Measurements from ENCODE around the gene SLC4A2.

SLC4A2 gene

DNA sequence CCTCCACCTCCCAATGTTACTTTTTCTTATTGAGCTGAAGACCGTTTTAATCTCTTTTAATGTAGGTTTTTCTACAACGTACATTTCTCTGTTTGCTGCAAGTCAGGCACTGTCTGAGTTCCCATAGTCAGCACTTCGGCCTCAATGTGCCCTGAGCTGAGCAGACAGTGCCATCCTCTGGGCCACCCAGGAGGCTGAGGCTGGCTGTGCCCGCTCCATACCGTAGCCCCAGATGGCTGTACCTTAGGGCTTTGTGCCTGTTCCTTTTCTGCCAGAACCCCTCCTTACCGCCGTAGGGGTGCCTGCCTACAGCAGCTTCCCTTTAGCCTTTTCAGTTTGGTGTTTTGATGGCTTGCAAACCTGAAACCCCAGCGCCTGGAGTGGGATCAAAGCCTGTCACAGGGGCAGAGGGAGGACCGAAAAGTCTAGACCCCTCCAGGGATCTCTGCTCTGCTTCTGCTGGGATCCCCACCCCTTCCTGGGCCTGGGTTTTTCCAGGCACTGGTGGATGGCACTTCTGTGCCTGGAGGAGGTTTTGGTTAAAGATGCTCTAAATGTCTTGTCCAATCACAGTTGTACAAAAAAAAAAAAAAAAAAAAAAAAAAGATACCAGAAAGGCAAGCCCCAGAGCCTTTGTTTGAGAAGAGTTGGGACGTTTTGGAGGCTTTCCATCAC is 35.9 kb downstream of the SLC4A2 start:
- DNase-seq (ENCODE audit: low read depth), result no peak

DNA sequence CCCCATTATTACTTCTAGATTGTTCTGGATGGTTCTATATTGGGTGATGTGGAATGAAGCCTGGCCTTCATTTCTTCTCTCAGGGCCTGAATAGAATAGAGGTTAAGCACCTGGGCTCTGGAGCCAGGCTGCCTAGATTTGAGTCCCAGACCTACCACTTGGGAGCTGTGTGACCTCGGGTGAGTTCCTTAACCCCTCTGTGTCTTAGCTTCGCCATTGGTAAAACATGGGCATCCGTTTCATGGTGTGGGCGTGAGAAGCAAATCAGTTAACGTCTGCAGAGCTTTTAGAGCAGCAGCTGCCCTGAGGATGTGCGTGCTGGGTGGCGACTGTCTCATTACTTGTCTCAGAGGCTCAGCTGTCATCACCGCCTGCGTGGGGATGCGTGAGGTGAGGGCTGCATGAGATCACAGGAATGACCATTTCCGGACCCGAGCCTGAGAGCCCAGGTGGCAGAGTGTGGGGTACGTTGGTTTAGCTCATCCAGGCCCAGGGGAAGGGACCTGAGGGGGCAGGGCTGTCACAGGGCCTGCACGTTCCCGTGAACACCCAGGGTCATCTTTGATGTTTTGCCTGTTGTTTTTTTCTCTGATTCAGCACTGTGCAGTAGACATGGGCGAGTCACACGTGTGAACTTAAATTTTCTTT is 36.6 kb downstream of the SLC4A2 start:
- DNase-seq (ENCODE audit: low read depth), result no peak

DNA sequence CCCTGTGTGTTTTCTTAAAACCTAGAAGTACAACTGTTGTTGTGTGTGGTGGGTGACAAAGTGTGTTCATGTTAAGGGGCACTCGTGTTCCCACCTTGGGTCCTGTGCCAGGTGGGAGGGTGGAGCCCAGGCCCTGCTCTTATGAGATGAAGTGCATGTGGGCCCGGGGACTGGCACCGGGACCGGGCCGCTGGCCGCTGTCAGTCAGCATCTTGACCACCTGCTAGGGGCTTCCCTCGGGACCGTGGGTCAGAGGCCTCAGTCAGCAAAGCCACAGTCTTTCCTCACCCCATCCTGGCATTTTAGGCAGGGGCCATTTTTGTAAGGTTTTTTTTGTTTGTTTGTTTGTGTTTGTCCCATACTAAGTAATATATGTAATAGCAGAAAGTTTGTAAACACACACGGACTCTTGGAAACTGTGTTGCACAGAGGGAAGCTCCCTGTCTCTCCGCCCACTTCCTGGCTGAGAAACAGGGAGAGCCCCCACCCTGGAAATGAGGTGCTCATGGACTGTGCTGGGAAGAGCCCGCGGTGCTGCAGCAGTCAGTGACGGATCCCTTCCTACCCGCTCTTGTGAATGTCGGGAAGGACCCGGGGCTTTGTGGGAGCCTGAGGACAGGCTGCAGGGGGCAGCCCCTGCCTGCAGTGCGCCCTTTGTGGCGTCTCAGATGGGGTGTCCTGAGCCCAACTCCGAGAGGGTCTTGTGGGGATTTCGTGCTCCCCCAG is 40.3 kb downstream of the SLC4A2 start:
- DNase-seq (ENCODE audit: low read depth), result no peak

DNA sequence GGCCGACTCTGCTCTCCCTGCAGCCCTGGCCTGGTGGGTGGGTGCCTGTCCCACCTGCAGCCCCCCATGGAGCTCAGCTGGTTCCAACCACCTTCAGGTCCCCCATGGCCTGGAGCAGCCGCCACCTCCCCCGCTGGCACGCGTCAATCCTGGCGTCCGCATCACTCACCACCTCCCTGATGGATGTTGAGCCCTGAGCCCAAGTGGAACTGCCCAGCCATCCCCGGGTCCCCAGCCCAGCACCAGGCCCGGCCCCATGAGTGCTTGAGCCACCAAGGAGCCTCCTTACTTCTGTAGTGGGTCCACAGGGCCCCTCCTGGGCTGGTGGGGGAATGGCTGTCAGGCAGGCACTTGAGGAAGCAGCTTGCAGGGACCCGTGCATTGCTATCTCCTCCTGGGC is 41.5 kb downstream of the SLC4A2 start:
- no peak for DNase-seq (ENCODE audit: low read depth)

DNA sequence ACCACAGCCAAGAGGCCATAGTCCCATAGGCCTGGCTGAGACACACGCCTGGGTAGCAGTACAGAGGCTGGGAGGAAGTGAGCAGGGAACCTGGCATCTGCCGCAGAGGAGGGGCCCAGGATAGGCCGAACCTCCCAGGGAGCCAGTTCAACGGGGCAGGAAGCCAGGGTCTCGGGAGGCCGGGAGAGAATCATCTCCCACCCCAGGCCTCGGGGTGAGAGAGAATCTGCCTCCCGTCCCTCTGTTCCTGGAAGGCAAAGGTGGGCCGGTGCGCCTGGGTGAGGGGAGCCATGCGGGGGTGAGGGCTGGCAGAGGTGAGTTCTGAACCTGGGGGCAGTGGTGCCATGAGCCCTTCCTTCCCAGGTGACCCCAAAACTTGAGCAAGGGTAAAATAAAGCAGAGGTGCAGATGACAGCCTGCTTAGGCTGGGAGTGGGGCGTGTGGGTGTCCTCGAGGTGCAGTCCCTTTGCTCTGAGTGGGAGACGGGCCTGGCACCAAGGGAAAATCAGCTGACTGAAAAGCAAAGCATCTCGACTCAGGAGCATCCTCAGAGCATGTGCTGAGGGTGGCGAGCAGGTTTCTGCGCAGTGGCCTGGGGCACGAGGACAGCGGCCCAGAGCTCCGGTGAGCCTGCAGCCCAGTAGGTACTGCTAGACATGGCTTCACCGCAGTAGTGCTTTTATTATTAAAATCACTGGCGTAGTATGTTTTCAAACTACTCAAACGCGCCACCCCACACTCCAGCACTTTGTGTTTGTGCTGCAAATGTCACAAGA is 42.4 kb downstream of the SLC4A2 start:
- no peak for DNase-seq (ENCODE audit: low read depth)

DNA sequence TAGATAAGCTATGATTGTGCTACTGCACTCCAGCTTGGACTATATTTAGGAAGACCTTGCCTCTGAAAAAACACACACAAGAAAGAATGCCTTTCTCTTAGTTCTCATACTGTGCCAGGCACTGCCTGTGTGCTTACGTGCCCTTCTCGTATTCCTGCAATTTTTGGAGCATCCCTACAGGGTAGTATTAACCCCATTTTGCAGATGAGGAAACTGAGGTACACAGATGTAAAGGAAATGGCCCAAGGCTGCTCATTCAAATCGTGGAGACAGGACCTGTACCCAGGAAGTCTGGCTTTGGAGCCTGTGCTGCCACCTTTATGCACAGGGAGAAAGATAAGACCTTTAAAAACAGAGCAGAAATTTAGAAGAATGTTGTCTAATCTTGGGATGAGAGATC is 43.6 kb downstream of the SLC4A2 start:
- DNase-seq (ENCODE audit: low read depth), result no peak

DNA sequence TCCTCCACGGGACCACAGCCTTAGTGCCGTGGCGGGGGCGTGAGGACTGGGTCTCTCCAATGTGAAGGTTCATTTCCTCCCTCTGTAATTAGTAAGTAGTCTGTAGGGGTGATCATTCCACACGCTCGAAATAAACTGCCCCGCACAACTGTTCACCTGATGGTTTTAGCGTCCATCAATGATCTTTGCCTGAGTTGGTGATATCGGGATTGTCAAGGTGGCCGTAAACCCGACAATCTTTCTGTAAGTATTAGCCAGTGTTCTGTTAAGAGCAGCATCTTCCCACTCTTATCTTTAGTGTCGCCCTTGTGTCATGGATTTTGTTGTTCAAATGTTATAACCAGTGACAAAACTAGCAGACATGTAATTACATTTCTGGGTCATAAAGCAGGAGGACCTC is 44.6 kb downstream of the SLC4A2 start:
- DNase-seq (ENCODE audit: low read depth), result no peak

DNA sequence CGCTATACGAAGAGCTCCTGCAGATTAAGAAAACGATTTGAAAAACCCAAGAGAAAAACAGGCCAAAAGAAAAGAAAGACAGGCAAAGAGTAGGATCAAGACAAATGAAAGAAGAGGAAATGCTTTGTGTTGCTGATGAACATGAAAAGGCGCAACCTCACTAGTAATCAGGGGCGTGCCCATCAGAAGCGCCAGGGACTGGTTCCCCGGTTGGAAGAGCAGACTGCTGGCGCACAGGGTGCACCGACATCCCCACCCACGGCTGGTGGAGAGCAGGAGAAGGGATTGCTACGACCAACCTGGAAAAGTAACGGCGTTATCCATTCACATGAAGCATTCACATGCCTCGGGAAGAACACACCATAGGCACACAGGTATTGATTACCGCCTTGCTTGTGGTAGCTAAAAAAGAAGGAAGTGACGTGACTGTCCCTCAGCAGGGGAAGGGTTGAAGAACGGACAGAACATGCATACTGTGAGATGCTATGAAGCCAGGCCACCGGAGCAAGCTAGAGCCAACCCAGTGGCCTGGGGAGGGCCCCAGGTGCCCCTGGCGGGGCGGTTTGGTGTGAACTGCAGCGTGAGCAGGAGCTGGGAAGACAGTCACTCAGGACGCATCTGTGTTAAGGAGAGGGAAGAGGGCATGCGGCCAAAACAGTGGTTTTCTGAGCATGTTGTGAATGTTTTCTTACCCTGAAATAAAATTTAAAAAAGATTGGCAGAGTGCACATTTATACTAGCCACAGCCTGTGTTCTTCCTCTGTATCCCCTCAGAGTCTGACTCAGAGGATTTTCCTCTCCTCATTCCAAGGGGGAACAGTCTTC is 45.2 kb downstream of the SLC4A2 start:
- DNase-seq (ENCODE audit: low read depth), result no peak

DNA sequence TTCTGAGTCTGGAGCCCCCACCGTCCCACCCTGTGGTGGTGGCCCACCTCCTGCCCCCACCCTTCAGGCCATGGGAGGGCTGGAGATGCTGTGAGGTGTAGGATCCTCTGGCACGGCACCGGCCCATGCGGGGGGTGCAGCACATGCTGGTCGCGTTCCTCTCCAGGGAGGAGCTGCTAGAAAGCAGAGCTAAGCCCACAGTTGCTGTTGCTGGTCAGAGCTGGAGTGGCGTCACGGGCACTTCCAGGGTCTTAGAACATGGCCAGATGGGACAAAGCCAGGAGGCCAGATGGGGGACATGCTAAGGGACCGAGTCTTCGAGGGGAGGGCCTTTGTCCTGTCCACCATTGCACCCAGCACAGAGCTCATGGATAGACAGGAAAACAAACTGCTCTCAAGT is 48.5 kb downstream of the SLC4A2 start:
- no peak for DNase-seq (ENCODE audit: low read depth)

DNA sequence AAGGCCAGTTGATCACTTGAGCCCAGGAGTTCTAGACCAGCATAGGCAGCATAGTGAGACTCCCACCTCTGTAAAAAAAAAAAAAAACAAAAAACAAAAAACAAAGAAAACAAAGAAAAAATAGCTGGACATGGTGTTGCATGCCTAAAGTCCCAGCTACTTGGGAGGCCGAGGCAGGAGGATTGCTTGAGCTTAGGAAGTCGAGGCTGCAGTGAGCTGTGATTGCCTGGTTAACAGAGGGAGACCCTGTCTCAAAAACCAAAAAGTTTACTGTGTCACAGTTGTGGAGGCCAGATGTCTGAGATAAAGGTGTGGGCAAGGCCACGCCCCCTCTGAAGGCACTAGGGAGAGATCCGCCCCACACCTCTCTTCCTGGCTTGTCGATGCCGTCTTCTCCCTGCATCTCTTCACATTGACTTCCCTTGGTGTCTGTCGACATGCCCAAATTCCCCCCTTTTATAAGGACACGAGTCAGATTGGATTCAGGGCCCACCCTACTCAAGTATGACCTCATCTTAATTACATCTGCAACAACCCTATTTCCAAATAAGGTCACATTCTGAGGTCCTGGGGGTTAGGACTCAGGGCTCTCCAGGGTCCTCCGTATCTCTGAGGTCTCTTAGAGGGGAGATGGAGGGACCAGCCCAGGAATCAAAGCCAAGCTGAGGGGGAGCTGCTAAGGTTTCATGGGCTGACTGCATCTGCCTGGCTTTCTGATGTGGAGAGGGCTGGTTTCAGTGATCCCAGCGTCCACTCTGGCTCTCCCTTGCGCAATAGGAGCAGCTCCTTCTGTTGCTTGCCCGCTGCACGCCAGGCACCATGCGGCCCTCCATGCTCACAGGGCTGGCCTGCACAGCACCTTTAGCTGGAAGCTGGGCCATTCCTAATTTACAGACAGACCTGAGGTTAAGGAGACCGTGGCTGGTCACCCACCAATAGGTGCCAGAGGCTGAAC is 50.0 kb downstream of the SLC4A2 start:
- no peak for DNase-seq (ENCODE audit: low read depth)

DNA sequence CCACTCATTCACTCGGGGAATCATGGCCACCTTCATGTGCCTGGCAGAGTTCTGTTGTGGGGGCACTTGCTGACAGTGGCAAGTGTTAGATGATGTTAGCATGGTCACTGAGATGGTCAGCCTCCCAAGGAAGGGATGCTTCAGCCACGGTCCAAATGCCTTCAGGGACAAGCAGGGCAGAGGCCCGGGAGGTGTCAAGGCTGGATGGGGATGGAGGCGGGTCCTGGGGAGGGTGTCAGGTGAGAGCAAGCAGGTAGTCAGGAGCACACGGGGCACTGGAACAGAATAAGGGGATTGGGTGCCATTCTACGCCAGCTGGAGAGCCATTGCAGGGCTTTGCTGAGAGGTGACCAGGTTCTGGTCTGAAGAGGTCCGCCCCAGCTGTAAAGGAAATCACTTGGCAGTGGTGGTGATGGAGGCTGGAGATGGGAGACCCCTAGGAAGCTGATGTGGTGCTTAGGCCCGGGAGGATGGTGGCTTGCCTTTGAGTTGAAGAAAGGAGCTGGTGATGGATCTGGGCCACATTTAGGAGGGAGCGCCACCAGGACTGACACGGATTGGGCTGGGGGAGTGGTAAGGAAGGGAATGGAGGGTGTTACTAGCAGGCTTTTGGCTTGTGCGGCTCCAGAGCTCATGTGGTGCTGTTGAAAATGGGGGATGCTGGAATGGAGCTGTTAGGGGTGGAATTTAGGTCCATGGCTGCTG is 51.0 kb downstream of the SLC4A2 start:
- DNase-seq (ENCODE audit: low read depth), result no peak

DNA sequence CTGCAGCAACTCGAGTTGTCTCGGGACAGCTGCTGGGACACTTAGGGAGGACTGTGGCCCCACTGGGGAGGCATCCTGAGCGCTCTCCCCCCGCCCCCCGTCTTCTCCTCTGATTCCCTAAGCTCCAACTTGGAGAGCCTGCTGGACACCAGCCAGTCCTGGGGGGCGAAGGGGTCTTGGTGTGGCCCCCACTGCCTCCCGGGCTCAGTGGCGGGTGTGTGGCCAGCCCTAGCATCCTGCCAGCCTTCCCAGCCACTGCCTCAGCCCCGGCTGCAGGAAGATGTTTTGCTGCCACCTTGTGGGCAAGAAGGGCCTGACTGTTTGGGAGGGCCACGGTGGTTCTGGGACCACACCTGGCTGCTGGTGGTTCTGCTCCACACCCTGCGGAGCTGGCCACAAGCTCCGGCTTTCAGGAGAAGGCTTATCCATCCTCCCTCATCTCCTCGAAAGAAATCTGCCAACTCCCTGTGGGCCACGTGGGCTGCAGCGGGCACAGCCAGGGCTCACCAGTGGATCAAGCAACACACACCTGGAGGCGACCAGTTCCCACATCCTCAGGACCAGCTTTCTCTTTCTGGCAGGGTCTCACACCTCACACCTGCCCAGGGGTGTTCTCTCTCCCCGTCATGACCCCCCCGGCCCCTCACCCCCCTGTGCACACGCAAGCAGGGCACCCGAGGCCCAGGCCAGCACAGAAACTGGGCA is 51.7 kb downstream of the SLC4A2 start:
- DNase-seq (ENCODE audit: low read depth), result peak; percentile 61

DNA sequence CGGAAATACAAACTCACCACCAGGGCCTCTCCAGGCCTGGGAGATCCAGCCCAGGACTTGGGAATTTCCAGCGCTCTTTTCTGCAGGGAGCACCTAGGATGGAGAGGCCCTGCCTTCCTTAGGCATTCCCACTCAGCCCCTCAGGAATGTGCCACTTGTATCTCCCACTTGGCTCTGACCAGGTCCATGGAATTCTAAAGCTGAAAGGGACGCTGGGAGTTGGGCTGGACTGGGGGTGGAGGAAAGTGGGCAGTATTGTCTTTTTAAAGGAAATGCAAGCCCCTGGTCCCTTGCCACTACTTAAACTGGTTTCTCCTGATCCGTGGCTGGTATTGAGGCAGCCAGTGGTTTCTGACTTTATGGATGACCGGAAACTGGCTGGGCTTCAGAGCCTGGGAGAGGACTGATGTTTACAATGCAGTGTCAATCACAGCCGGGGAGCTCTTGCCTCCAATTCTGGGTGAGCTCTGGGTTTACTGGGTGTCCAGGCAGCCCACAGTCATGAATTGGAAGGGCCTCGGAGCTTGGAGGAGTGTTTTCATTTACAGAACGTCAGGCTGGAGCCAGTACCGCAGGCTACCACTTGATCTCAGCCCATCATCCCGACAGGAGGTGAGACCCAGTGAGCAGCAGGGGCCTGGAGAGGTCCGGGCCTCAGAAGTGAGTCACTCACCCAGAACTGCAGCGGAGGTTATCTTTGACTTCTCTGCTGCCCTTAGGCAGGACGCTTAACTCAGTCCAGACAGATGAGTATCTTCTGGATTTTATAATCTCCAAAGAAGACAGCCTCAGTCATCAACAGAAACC is 54.2 kb downstream of the SLC4A2 start:
- no peak for DNase-seq (ENCODE audit: low read depth)

DNA sequence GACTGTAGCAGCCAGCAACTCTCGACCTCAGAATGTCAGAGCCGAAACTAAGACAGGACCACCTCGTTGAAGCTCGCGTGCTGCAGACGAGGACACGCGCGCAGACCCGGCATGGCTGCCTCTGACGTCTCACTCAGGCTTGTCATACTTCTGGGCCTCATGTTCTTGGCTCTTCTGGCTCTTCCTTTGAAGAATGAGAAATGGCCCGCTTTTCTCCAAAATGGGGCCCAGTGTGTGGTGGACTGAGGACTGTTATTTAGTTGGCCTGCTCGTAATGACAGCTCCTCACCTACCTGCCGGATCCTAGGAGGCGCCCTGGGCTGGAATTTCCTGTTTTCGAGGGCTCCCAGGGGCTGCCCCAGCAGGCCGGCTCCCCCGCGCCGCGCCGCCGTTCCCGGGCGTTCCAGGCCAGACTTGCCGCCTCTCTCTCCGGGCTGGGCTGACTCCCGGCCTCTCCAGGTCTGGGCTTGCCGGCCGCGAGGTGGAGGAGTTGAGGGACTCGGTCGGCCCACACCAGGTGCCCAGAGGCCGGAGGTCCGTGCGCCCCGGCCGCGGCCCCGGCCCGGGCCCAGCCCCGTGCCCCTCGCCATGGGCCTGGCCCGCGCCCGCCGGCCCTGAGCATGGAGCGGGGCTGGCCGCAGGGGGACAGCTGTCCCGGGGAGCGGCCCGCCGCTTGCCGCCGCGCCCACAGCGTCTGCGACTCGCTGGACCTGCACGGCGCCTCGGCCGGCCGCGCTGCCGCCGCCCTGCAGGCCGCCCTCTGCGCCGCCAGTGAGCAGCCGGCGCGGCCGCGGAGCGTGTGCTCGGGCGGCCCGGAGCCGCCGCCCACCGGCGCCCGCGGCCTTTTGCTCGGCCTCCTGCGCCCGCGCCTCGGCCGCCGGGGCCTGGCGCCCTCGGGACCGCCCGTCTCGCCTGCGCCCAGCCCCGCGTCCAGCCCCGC is 55.0 kb downstream of the SLC4A2 start:
- no peak for DNase-seq (ENCODE audit: low read depth)

DNA sequence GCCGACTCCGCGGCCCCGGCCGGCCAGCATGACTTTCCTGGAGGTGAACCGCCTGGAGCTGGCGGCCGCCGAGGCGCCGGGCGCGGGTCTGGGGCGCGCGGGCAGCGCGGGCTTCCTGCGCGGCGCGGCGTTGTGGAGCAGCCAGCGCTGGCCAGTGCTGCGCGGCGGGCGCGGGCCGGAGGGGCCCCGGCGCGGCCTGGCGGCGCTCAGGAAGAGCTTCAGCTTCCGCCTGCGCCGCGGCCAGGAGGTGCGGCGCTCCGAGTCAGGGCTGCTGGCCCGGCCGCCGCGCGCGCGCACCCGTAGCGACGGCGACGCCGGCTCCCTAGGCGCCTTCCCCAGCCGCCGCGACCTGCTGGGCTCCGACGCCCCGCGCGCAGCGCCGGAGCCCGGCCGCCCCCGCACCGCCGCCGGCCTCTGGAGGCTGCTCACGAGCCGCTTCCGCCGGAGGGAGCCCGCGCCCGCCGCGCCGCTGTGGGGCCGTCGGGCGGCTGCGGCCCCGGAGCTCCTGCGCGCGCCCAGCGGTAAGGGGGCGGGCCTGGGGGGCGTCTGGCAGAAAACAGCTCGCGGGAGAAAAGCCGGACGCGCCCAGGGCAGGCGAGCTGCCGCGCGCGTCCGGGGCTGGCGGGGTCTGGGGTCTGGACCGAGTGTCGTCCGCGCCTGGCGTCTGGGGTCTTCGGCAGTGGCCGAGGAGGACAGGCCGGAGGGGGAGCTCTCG is 55.9 kb downstream of the SLC4A2 start:
- DNase-seq (ENCODE audit: low read depth), result peak; percentile 20

DNA sequence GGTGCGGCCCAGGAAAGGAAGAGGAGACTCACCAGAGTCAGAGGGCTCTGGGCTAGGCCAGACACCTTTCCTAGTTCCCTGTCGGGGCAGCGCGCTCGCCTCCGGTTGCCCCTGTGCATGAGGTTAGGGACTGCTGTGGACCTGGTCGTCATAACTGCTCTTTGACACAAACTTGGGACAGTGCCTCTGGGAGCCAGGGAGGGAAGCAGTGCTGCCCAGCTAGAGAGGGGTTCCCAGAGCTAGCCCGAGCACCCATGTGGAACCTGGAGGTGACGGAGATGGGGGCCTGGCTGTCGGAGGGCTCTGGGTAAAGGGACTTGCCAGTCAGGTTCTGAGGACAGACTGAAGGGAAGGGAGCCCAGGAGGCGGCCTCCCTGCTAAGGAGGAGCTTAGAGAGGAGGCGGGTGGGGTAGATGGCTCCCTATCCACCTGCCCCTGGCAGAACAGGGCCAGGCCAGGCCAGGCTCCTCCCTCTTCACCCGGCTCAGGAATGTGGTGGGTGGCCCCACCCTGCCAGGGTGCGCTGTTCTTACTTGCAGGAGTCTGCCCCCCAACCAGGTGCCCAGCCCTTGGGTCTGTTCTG is 56.5 kb downstream of the SLC4A2 start:
- no peak for DNase-seq (ENCODE audit: low read depth)

Data from stimulated activated CD8-positive, alpha-beta memory T cell treated with anti-CD3 and anti-CD28 coated beads, Interleukin-4, amount 100 ng/mL, for 24 hours (primary cell).